PC-3 (cell line): ENCODE results near the gene BHLHE23. TPM values are rescaled to one million over a fixed set of nuclear protein-coding genes. Genes with fewer than 3 reads are reported as not detected.
A peak's percentile ranks its signal among the peaks of the same experiment; 100 is the strongest.

ENCODE experiments used
- ATAC-seq: fragments of 200-7000 bp; cut with Tn5 transposase; 2 replicates; pipeline ENCODE4 v1.9.1; 2020; ENCODE audit warnings: mild to moderate bottlenecking, moderate library complexity
- BruUV-seq: library from RNA; stranded (reverse); fragments of 400-500 nt; replicated peaks from 2 replicates; lab custom pipeline; 2021; lab: Mats Ljungman, UMichigan
- CTCF ChIA-PET: fragments of 300-600 bp; sonication (Branson Sonifier 250); formaldehyde crosslinking; loops from one replicate; lab custom pipeline; 2022; ENCODE audit warnings: antibody characterized with exemption; lab: Charles Lee
- POLR2A ChIA-PET: fragments of 300-600 bp; sonication (Branson Sonifier 250); formaldehyde crosslinking; loops from one replicate; lab custom pipeline; 2022; ENCODE audit warnings: antibody characterized with exemption; ENCODE audit not compliant: unreplicated experiment; lab: Charles Lee
- DNase-seq: peaks from one replicate; pipeline ENCODE4 v3.0.0-alpha.2; 2015
- H2AFZ ChIP-seq: fragments of 300-600 bp; sonication (generic); 2 replicates; pipeline ENCODE4 v1.6.0; 2016; ENCODE audit warnings: antibody characterized with exemption, low read length
- H3F3A ChIP-seq: fragments of 300-600 bp; sonication (generic); one replicate; pipeline ENCODE4 v1.6.0; 2017; ENCODE audit warnings: antibody characterized with exemption, low read length, control low read depth, mild to moderate bottlenecking; ENCODE audit not compliant: unreplicated experiment
- H3K27ac ChIP-seq: fragments of 300-600 bp; sonication (generic); 2 replicates; pipeline ENCODE4 v1.5.1; 2016; ENCODE audit warnings: mild to moderate bottlenecking, low read length
- H3K27me3 ChIP-seq: fragments of 300-600 bp; sonication (generic); 2 replicates; pipeline ENCODE4 v1.6.1; 2016; ENCODE audit warnings: low read length, mixed read lengths
- H3K36me3 ChIP-seq: fragments of 300-600 bp; sonication (generic); 2 replicates; pipeline ENCODE4 v1.6.1; 2016; ENCODE audit warnings: low read depth, mixed run types, low read length, mixed read lengths
- H3K4me1 ChIP-seq: fragments of 300-600 bp; sonication (generic); 2 replicates; pipeline ENCODE4 v1.5.1; 2016; ENCODE audit warnings: low read length; ENCODE audit not compliant: insufficient read depth
- H3K4me2 ChIP-seq: fragments of 300-600 bp; sonication (generic); 2 replicates; pipeline ENCODE4 v1.6.0; 2016; ENCODE audit warnings: low read length
- H3K4me3 ChIP-seq: fragments of 300-600 bp; sonication (generic); 2 replicates; pipeline ENCODE4 v1.5.1; 2016; ENCODE audit warnings: mild to moderate bottlenecking, low read length, mixed read lengths
- H3K79me2 ChIP-seq: fragments of 300-600 bp; sonication (generic); 2 replicates; pipeline ENCODE4 v1.6.1; 2017; ENCODE audit warnings: low read length, mixed read lengths
- H3K9ac ChIP-seq: fragments of 300-600 bp; sonication (generic); 2 replicates; pipeline ENCODE4 v1.6.0; 2016; ENCODE audit warnings: mild to moderate bottlenecking, low read length
- H3K9me2 ChIP-seq: fragments of 300-600 bp; sonication (generic); replicated peaks from 2 replicates; pipeline ENCODE4 v1.6.1; 2016; ENCODE audit warnings: mixed run types, low read length, mixed read lengths
- H3K9me3 ChIP-seq: fragments of 300-600 bp; sonication (generic); 2 replicates; pipeline ENCODE4 v1.6.1; 2016; ENCODE audit warnings: low read length, mixed read lengths
- H4K20me1 ChIP-seq: fragments of 300-600 bp; sonication (generic); 2 replicates; pipeline ENCODE4 v1.6.1; 2016; ENCODE audit warnings: low read length, mixed read lengths
- EZH2 ChIP-seq: fragments of 300-600 bp; sonication (generic); IDR thresholded peaks from one replicate; pipeline ENCODE4 v1.6.1; 2017; ENCODE audit warnings: antibody characterized with exemption, mild to moderate bottlenecking, low read length; ENCODE audit not compliant: unreplicated experiment
- EZH2phosphoT487 ChIP-seq: fragments of 300-600 bp; sonication (generic); IDR thresholded peaks from 2 replicates; pipeline ENCODE4 v1.6.1; 2018; ENCODE audit warnings: mild to moderate bottlenecking, antibody characterized with exemption, low read length, borderline replicate concordance
- intact Hi-C: fragments of 100-400 bp; cut with micrococcal nuclease; formaldehyde crosslinking; loops from 2 replicates; pipeline ENCODE4 v1.9.0; 2023
- total RNA-seq: library from RNA; depleted of rRNA; stranded (reverse); fragments of >200 nt; gene quantifications from 2 replicates; pipeline ENCODE4 v1.2.3, GENCODE V29; 2014
- TF ChIP-seq, protein P1 (sequence below): fragments of 300-600 bp; sonication (generic); conservative IDR thresholded peaks from 2 replicates; pipeline ENCODE4 v1.5.1; 2017; ENCODE audit warnings: antibody characterized with exemption, low read depth, mild to moderate bottlenecking, low read length

Gene BHLHE23
- total RNA-seq, 1 experiment from 2014 or later, result not detected

DNA sequence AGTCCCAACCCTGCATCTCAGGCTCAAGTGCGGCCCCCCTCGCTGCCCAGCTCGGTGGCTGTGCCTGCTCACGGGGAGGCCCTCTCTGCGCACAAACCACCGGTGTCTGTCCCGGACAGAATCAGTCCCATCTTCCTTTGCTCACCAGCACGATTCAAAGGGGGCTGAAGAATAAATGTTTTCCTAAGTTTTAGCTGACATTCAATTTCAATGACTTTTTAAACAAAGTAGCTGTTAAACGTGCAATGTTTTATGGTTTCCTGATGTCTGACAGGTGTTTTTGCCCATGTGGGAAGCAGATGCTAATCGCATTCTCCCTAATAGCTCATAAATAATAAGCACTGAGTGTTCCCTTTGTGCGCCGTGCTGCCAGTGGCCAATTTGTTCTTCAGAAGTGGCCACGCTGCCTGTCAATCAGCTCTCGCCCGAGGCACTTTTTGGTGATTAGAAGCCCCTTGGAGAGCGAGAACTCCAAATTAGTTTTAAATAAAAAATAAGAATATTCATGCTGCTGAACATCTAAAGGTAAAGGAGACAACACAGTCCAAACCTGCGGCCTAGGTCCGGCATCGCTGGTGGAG is 26.3 kb downstream of the BHLHE23 start:
- Histone ChIP-seq H3K9ac (no peak overlapping the region), H3F3A (no peaks in the 10 kb centered on the region), H3K9me3 (no peaks in the 10 kb centered on the region), H3K27me3 (peaks cover 40% of the 10 kb centered on the region), H3K4me1 (no peaks in the 10 kb centered on the region), H3K4me3 (no peak overlapping the region), H3K36me3 (no peaks in the 10 kb centered on the region), H3K9me2 (no peaks in the 10 kb centered on the region), H2AFZ (no peak overlapping the region), H3K4me2 (no peak overlapping the region; the same call in 1 of the 2 replicates), H3K27ac (no peak overlapping the region), H4K20me1 (no peaks in the 10 kb centered on the region), H3K79me2 (no peaks in the 10 kb centered on the region)
- intact Hi-C loops, result no loop called here
- DNase-seq (no peak), ATAC-seq (no peak)
- CTCF ChIA-PET, result no interaction called here
- BruUV-seq, result no TSS peak
- POLR2A ChIA-PET, result no interaction called here
- TF ChIP-seq, protein P1, sequence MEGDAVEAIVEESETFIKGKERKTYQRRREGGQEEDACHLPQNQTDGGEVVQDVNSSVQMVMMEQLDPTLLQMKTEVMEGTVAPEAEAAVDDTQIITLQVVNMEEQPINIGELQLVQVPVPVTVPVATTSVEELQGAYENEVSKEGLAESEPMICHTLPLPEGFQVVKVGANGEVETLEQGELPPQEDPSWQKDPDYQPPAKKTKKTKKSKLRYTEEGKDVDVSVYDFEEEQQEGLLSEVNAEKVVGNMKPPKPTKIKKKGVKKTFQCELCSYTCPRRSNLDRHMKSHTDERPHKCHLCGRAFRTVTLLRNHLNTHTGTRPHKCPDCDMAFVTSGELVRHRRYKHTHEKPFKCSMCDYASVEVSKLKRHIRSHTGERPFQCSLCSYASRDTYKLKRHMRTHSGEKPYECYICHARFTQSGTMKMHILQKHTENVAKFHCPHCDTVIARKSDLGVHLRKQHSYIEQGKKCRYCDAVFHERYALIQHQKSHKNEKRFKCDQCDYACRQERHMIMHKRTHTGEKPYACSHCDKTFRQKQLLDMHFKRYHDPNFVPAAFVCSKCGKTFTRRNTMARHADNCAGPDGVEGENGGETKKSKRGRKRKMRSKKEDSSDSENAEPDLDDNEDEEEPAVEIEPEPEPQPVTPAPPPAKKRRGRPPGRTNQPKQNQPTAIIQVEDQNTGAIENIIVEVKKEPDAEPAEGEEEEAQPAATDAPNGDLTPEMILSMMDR, result no peak
- no peak for TF ChIP-seq EZH2phosphoT487
- TF ChIP-seq EZH2, result peak; percentile 75

DNA sequence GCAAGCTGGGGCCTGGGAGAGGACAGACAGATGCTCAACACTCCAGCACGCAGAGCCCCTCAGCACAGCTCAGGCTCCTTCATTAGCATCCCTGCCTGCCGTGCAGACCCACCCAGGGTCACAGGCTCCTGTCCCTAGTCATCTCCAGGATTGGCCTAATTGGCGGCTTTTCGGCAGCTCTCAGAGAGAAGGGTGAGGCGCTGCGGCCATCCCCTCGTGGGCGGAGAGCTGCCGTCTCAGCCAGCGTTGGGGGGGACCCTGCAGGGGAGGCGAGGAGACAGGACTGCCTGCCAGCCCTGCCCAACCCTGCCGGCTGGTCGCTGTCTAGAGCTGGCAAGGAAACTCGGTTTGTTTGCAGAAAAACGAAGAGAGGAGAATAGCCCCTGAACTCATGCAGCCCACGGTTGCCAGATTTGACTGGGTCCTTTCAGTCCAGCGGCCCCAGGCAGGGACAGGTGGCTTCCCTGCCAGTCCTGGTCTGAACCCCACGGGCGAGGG is 26.8 kb downstream of the BHLHE23 start:
- ATAC-seq, result 0 out of 2 replicates have a peak, but pooled peaks have one; percentile 12
- intact Hi-C loops, result no loop called here
- no peak for DNase-seq
- Histone ChIP-seq H3K27me3 (peaks cover 45% of the 10 kb centered on the region), H2AFZ (no peak overlapping the region), H3K4me3 (no peak overlapping the region), H3K4me2 (no peak overlapping the region), H3K9me2 (no peaks in the 10 kb centered on the region), H3K4me1 (no peaks in the 10 kb centered on the region), H4K20me1 (no peaks in the 10 kb centered on the region), H3K9me3 (no peaks in the 10 kb centered on the region), H3K79me2 (no peaks in the 10 kb centered on the region), H3F3A (no peaks in the 10 kb centered on the region), H3K36me3 (no peaks in the 10 kb centered on the region), H3K9ac (no peak overlapping the region), H3K27ac (no peak overlapping the region)
- no peak for TF ChIP-seq EZH2
- TF ChIP-seq EZH2phosphoT487, result no peak; the same call in 1 of the 2 replicates
- TF ChIP-seq, protein P1, result no peak
- POLR2A ChIA-PET, result no interaction called here
- BruUV-seq, result no TSS peak
- CTCF ChIA-PET, result interaction anchor here (0.6 to 1.0 kb wide), 2 partner anchors 23 to 29 kb away, joined by 3 read pairs; no protein-coding TSS in a partner anchor

DNA sequence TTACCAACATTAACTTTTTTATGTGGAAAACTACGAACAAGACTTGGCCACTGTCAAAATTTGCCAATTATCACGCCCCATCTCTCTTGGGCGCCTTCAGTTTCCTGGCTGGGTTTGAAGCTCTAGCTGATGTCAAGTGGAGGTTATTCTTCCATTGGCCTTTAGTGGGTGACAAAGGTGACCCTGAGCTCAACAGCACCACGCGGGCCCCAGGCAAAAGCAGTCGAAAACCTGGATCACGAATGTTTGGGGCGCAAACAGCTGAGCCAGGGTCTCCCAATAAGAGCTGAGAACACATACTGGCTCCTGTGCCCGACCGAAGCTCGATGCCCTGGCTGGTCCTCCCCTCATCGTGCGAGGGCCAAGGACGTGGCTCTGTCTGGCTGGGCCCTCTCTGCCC is 27.5 kb downstream of the BHLHE23 start:
- no peak for ATAC-seq
- TF ChIP-seq EZH2phosphoT487, result no peak
- TF ChIP-seq, protein P1, result no peak
- no peak for TF ChIP-seq EZH2
- Histone ChIP-seq H3K9me2 (no peaks in the 10 kb centered on the region), H3K9me3 (no peaks in the 10 kb centered on the region), H3K4me1 (no peaks in the 10 kb centered on the region), H3F3A (no peaks in the 10 kb centered on the region), H3K36me3 (no peaks in the 10 kb centered on the region), H3K4me2 (no peak overlapping the region), H3K27me3 (peaks cover 52% of the 10 kb centered on the region), H3K9ac (no peak overlapping the region), H3K4me3 (no peak overlapping the region), H3K27ac (no peak overlapping the region), H4K20me1 (no peaks in the 10 kb centered on the region), H2AFZ (no peak overlapping the region), H3K79me2 (no peaks in the 10 kb centered on the region)
- intact Hi-C loops, result no loop called here
- DNase-seq, result no peak
- ChIA-PET CTCF (interaction anchor here (0.6 to 1.0 kb wide), 2 partner anchors 24 to 30 kb away, joined by 3 read pairs; no protein-coding TSS in a partner anchor), POLR2A (no interaction called here)
- no TSS peak for BruUV-seq
